ES-I3 (cell line): Measurements from ENCODE around the gene TMEM43.

Source experiments
- H3K36me3 ChIP-seq: 2 replicates; pipeline ENCODE4 v1.6.1; 2013; ENCODE audit warnings: mild to moderate bottlenecking, low read length, control low read depth, moderate library complexity; ENCODE audit not compliant: insufficient read depth
- H3K4me1 ChIP-seq: 2 replicates; pipeline ENCODE4 v1.6.1; 2013; ENCODE audit warnings: mild to moderate bottlenecking, control low read depth, low read length; ENCODE audit not compliant: insufficient read depth
- H3K9ac ChIP-seq: 2 replicates; pipeline ENCODE4 v1.6.1; 2013; ENCODE audit warnings: low read depth, mild to moderate bottlenecking, low read length, moderate library complexity
- H3K9me3 ChIP-seq: 2 replicates; pipeline ENCODE4 v1.6.1; 2013; ENCODE audit warnings: mild to moderate bottlenecking, low read length, moderate library complexity; ENCODE audit not compliant: control insufficient read depth, insufficient read depth

The TMEM43 gene

GRCh38 chr3:14157951-14158350 lies 33.1 kb downstream of the TMEM43 start:
- no peaks in the 10 kb centered on the region for H3K4me1 ChIP-seq
- no peak overlapping the region for H3K9ac ChIP-seq
- peaks cover 4% of the 10 kb centered on the region for H3K9me3 ChIP-seq
- peaks cover 59% of the 10 kb centered on the region for H3K36me3 ChIP-seq

GRCh38 chr3:14158370-14158769 lies 33.5 kb downstream of the TMEM43 start:
- H3K9me3 ChIP-seq: peaks cover 5% of the 10 kb centered on the region
- no peaks in the 10 kb centered on the region for H3K4me1 ChIP-seq
- H3K9ac ChIP-seq: no peak overlapping the region
- peaks cover 62% of the 10 kb centered on the region for H3K36me3 ChIP-seq

GRCh38 chr3:14159426-14159825 lies 34.6 kb downstream of the TMEM43 start:
- Histone ChIP-seq H3K36me3 (peaks cover 65% of the 10 kb centered on the region), H3K9ac (no peak overlapping the region), H3K9me3 (peaks cover 5% of the 10 kb centered on the region), H3K4me1 (no peaks in the 10 kb centered on the region)

GRCh38 chr3:14161282-14161681 lies 36.4 kb downstream of the TMEM43 start:
- Histone ChIP-seq H3K36me3 (peaks cover 75% of the 10 kb centered on the region), H3K9me3 (peaks cover 5% of the 10 kb centered on the region), H3K9ac (no peak overlapping the region), H3K4me1 (no peaks in the 10 kb centered on the region)

- H3K36me3 ChIP-seq: peaks cover 76% of the 10 kb centered on the region
Measured at GRCh38 chr3:14162178-14162577, 37.3 kb downstream of the TMEM43 start.

GRCh38 chr3:14166877-14167603 lies 42.2 kb downstream of the TMEM43 start:
- H3K9me3 ChIP-seq: peaks cover 5% of the 10 kb centered on the region
- no peaks in the 10 kb centered on the region for H3K4me1 ChIP-seq
- H3K36me3 ChIP-seq: peaks cover 79% of the 10 kb centered on the region
- no peak overlapping the region for H3K9ac ChIP-seq

More at GRCh38 chr3:14162178-14162577, 37.3 kb downstream of the TMEM43 start:
- Histone ChIP-seq H3K9me3 (peaks cover 5% of the 10 kb centered on the region), H3K4me1 (no peaks in the 10 kb centered on the region), H3K9ac (no peak overlapping the region)

GRCh38 chr3:14169435-14169834 lies 44.6 kb downstream of the TMEM43 start:
- H3K36me3 ChIP-seq: peaks cover 70% of the 10 kb centered on the region
- H3K9ac ChIP-seq: no peak overlapping the region
- no peaks in the 10 kb centered on the region for H3K4me1 ChIP-seq
- no peaks in the 10 kb centered on the region for H3K9me3 ChIP-seq

- no peak overlapping the region for H3K9ac ChIP-seq
- 0 out of 2 replicates have a peak, but pooled peaks cover under 1% of the 10 kb centered on the region for H3K4me1 ChIP-seq
- H3K36me3 ChIP-seq: peaks cover 66% of the 10 kb centered on the region
- H3K9me3 ChIP-seq: no peaks in the 10 kb centered on the region
Measured at GRCh38 chr3:14169871-14170270, 45.0 kb downstream of the TMEM43 start.

GRCh38 chr3:14170531-14171159 lies 45.8 kb downstream of the TMEM43 start:
- no peak overlapping the region for H3K9ac ChIP-seq
- peaks cover 60% of the 10 kb centered on the region for H3K36me3 ChIP-seq
- H3K4me1 ChIP-seq: peaks cover 8% of the 10 kb centered on the region
- no peaks in the 10 kb centered on the region for H3K9me3 ChIP-seq

GRCh38 chr3:14172496-14172895 lies 47.6 kb downstream of the TMEM43 start:
- H3K36me3 ChIP-seq: peaks cover 46% of the 10 kb centered on the region
- H3K9me3 ChIP-seq: no peaks in the 10 kb centered on the region
- no peak overlapping the region for H3K9ac ChIP-seq
- H3K4me1 ChIP-seq: peaks cover 15% of the 10 kb centered on the region

- Histone ChIP-seq H3K4me1 (peaks cover 15% of the 10 kb centered on the region), H3K9me3 (no peaks in the 10 kb centered on the region), H3K9ac (no peak overlapping the region), H3K36me3 (peaks cover 30% of the 10 kb centered on the region)
Measured at GRCh38 chr3:14174483-14174882, 49.6 kb downstream of the TMEM43 start.

- Histone ChIP-seq H3K4me1 (peaks cover 20% of the 10 kb centered on the region), H3K9ac (no peak overlapping the region; the same call in none of the 2 replicates), H3K9me3 (no peaks in the 10 kb centered on the region), H3K36me3 (peaks cover 20% of the 10 kb centered on the region)
Measured at GRCh38 chr3:14175383-14176037, 50.7 kb downstream of the TMEM43 start.

GRCh38 chr3:14177580-14178246 lies 52.9 kb downstream of the TMEM43 start:
- Histone ChIP-seq H3K36me3 (peaks cover 10% of the 10 kb centered on the region), H3K9ac (peak overlapping the region; percentile 98), H3K9me3 (no peaks in the 10 kb centered on the region), H3K4me1 (peaks cover 20% of the 10 kb centered on the region)
